Kidney (tissue), 2 donors: ENCODE measurements around the gene TERC. TPM values are rescaled to one million over a fixed set of nuclear protein-coding genes. Genes with fewer than 3 reads are reported as not detected.

Experiments
- polyA plus RNA-seq: library from polyadenylated mRNA; stranded (reverse); fragments of 350-450 nt; fragmentation: Illumina TruSeq; extraction: RNeasy Lipid Tissue Mini Kit (QIAGEN cat#74804); gene quantifications from one replicate; pipeline ENCODE4 v1.2.3, GENCODE V29; 2014; ENCODE audit warnings: low read depth, low replicate concordance; ENCODE audit not compliant: insufficient read depth
- total RNA-seq: library from RNA; stranded (reverse); fragmentation: NEBNext Ultra II Directional; extraction: Animal tissue kit (Norgen Biotek cat#: 25700); gene quantifications from one replicate; pipeline ENCODE4 v1.2.1, GENCODE V29; 2021
- donor health status: DM: yes; HTN: yes; CAD: no.

The TERC gene
- total and polyA plus RNA-seq, 2 donors from 2014 or later, result 2.1 TPM; not detected in 1

Other genes with a start within 250 kb of the TERC start
- 148 TPM for gene MECOM, start 101.3 kb downstream of the TERC start, total RNA-seq
- 36.0 TPM for gene MECOM, start 101.3 kb downstream of the TERC start, polyA plus RNA-seq
- gene ACTRT3, start 4.5 kb upstream of the TERC start, total RNA-seq, result 2.9 TPM
- 4.5 TPM for gene ACTRT3, start 4.5 kb upstream of the TERC start, polyA plus RNA-seq
- gene MYNN, start 8.3 kb upstream of the TERC start, total RNA-seq, result 14.7 TPM
- gene MYNN, start 8.3 kb upstream of the TERC start, polyA plus RNA-seq, result 9.6 TPM
- not detected for gene LRRIQ4, start 47.8 kb upstream of the TERC start, total RNA-seq
- gene LRRIQ4, start 47.8 kb upstream of the TERC start, polyA plus RNA-seq, result not detected
- gene LRRC34, start 47.8 kb upstream of the TERC start, total RNA-seq, result 4.0 TPM
- gene LRRC34, start 47.8 kb upstream of the TERC start, polyA plus RNA-seq, result 5.7 TPM
- gene LRRC31, start 104.9 kb upstream of the TERC start, total RNA-seq, result 0.76 TPM
- gene LRRC31, start 104.9 kb upstream of the TERC start, polyA plus RNA-seq, result not detected
- gene SAMD7, start 146.5 kb upstream of the TERC start, total RNA-seq, result not detected
- not detected for gene SAMD7, start 146.5 kb upstream of the TERC start, polyA plus RNA-seq
- 139 TPM for gene SEC62, start 201.7 kb upstream of the TERC start, total RNA-seq
- 131 TPM for gene SEC62, start 201.7 kb upstream of the TERC start, polyA plus RNA-seq